ENCODE results near the gene LRIG2. TPM values are rescaled to one million over a fixed set of nuclear protein-coding genes. Genes with fewer than 3 reads are reported as not detected.

LRIG2 gene
- total and polyA plus RNA-seq, 2 donors (not counting 1 experiment from before 2014, with no cell fraction given): 12.4 to 30.6 TPM

DNA sequence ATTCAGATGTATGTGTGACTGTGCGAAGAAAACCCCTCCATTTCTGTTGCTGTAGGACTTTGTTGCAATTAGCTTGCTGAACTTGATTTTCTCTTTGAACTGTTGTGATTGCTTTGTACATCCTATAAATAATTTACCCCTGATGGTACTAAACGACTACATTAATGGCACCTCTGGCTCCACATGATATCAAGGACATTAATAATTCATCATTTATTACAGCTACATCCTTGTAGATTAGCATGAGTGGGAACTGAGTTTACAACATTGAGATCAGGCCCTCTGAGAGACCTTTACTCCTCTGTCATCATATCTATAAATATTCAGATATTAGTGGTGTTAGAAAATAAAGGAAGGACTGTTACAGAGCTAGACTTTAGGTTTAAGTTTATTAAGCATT is 13.5 kb downstream of the LRIG2 start:
- H3K9ac ChIP-seq (ENCODE audit: low read length): no peak overlapping the region
- peaks cover 44% of the 10 kb centered on the region for H4K20me1 ChIP-seq (ENCODE audit: control insufficient read depth, insufficient read depth, low read length, poor library complexity, severe bottlenecking)
- no peaks in the 10 kb centered on the region for H3K4me1 ChIP-seq (ENCODE audit: control insufficient read depth in 2 of 2, insufficient read depth in 2 of 2, low read length in 2 of 2)
- TF ChIP-seq EZH2 (IDR thresholded peaks at IDR 0.05; ENCODE audit: borderline replicate concordance, insufficient read depth, low read depth, low read length, poor library complexity, severe bottlenecking): no peak
- TF ChIP-seq, protein P1, sequence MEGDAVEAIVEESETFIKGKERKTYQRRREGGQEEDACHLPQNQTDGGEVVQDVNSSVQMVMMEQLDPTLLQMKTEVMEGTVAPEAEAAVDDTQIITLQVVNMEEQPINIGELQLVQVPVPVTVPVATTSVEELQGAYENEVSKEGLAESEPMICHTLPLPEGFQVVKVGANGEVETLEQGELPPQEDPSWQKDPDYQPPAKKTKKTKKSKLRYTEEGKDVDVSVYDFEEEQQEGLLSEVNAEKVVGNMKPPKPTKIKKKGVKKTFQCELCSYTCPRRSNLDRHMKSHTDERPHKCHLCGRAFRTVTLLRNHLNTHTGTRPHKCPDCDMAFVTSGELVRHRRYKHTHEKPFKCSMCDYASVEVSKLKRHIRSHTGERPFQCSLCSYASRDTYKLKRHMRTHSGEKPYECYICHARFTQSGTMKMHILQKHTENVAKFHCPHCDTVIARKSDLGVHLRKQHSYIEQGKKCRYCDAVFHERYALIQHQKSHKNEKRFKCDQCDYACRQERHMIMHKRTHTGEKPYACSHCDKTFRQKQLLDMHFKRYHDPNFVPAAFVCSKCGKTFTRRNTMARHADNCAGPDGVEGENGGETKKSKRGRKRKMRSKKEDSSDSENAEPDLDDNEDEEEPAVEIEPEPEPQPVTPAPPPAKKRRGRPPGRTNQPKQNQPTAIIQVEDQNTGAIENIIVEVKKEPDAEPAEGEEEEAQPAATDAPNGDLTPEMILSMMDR (IDR thresholded peaks at IDR 0.05): no peak
- no peaks in the 10 kb centered on the region for H3K9me3 ChIP-seq (ENCODE audit: control extremely low read depth in 1 of 3, control insufficient read depth in 2 of 3, insufficient read depth in 1 of 3, low read length in 2 of 3)
- H3K36me3 ChIP-seq (replicated peaks in 1 of 2; ENCODE audit: control extremely low read depth in 1 of 2, control insufficient read depth in 1 of 2, extremely low read depth in 1 of 2, insufficient read depth in 2 of 2, low read length in 1 of 2): peaks cover 6 to 11% of the 10 kb centered on the region in 2 experiments
- no peak overlapping the region for H3K4me2 ChIP-seq (replicated peaks; ENCODE audit: low read depth, low read length, poor library complexity, severe bottlenecking)
- no peaks in the 10 kb centered on the region for H3K27me3 ChIP-seq (replicated peaks in 1 of 4; ENCODE audit: control extremely low read depth in 1 of 4, control insufficient read depth in 3 of 4, insufficient read depth in 4 of 4, low read length in 3 of 4)
- DNase-seq (no peak), ATAC-seq (ENCODE audit: low read depth) (no peak)
- no peak overlapping the region for H2AFZ ChIP-seq (ENCODE audit: insufficient read depth, low read depth, low read length, poor library complexity, severe bottlenecking)
- H3K9me3 Mint-ChIP-seq (ENCODE audit: insufficient read depth): no peaks in the 10 kb centered on the region
- H3K4me3 Mint-ChIP-seq: no peak overlapping the region
- intact Hi-C loops (cut with micrococcal nuclease): no loop called here
- peaks cover 5% of the 10 kb centered on the region for H3K4me1 Mint-ChIP-seq
- ChIA-PET CTCF (interaction anchor here (2.4 kb wide), 1 partner anchor 14 kb away, joined by 7 read pairs; the partner anchor contains the start of gene LRIG2), POLR2A (no interaction called here)
- peaks cover 84% of the 10 kb centered on the region for H3K79me2 ChIP-seq (ENCODE audit: control insufficient read depth, insufficient read depth, low read length)
- no peak overlapping the region for H3K4me3 ChIP-seq (ENCODE audit: control extremely low read depth in 1 of 5, extremely low read depth in 1 of 5, insufficient read depth in 1 of 5, low read depth in 2 of 5, low read length in 4 of 5)
- no peak overlapping the region for H3K27ac Mint-ChIP-seq
- no peaks in the 10 kb centered on the region for H3K27me3 Mint-ChIP-seq
- H3K27ac ChIP-seq (ENCODE audit: low read length in 2 of 2): no peak overlapping the region
- WGBS (ENCODE audit: insufficient coverage): no CpG with 5 or more reads among the region's 2 CpGs

DNA sequence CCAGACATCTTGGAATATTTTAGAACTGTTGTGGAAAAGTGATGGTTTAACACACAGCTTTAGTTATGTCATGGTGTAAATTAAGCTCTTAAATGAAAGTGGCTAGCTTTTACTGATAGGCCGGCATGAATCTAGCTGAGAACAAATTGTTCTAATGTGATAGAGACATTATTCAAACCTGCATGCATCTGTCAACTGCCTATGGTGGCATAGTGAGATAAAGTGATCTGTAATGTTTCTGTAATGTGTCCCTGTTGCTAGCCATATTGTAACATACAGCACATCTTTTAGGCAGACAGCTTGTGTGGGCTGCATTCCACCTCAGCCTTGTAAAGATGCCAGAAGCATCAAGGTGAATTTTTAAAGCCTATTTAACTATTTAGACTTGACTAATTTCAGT is 16.0 kb downstream of the LRIG2 start:
- H3K27ac ChIP-seq (ENCODE audit: low read length in 2 of 2): no peak overlapping the region
- H3K4me3 Mint-ChIP-seq: no peak overlapping the region
- peaks cover 68% of the 10 kb centered on the region for H3K79me2 ChIP-seq (ENCODE audit: control insufficient read depth, insufficient read depth, low read length)
- no peak overlapping the region for H2AFZ ChIP-seq (ENCODE audit: insufficient read depth, low read depth, low read length, poor library complexity, severe bottlenecking)
- peaks cover 7% of the 10 kb centered on the region for H3K4me1 Mint-ChIP-seq
- no peaks in the 10 kb centered on the region for H3K9me3 Mint-ChIP-seq (ENCODE audit: insufficient read depth)
- ChIA-PET POLR2A (no interaction called here), CTCF (interaction anchor here (1.3 kb wide), 1 partner anchor 16 kb away, joined by 7 read pairs; the partner anchor contains the start of gene LRIG2)
- H3K4me2 ChIP-seq (replicated peaks; ENCODE audit: low read depth, low read length, poor library complexity, severe bottlenecking): no peak overlapping the region
- WGBS (ENCODE audit: insufficient coverage): 100% methylated on average over 1 of the region's 1 CpG
- no peaks in the 10 kb centered on the region for H3K27me3 ChIP-seq (replicated peaks in 1 of 4; ENCODE audit: control extremely low read depth in 1 of 4, control insufficient read depth in 3 of 4, insufficient read depth in 4 of 4, low read length in 3 of 4)
- peaks cover 9 to 17% of the 10 kb centered on the region in 2 experiments for H3K36me3 ChIP-seq (replicated peaks in 1 of 2; ENCODE audit: control extremely low read depth in 1 of 2, control insufficient read depth in 1 of 2, extremely low read depth in 1 of 2, insufficient read depth in 2 of 2, low read length in 1 of 2)
- no peaks in the 10 kb centered on the region for H3K9me3 ChIP-seq (ENCODE audit: control extremely low read depth in 1 of 3, control insufficient read depth in 2 of 3, insufficient read depth in 1 of 3, low read length in 2 of 3)
- H3K4me3 ChIP-seq (ENCODE audit: control extremely low read depth in 1 of 5, extremely low read depth in 1 of 5, insufficient read depth in 1 of 5, low read depth in 2 of 5, low read length in 4 of 5): no peak overlapping the region
- H3K9ac ChIP-seq (ENCODE audit: low read length): no peak overlapping the region
- DNase-seq (no peak), ATAC-seq (ENCODE audit: low read depth) (no peak)
- peaks cover 37% of the 10 kb centered on the region for H4K20me1 ChIP-seq (ENCODE audit: control insufficient read depth, insufficient read depth, low read length, poor library complexity, severe bottlenecking)
- H3K4me1 ChIP-seq (ENCODE audit: control insufficient read depth in 2 of 2, insufficient read depth in 2 of 2, low read length in 2 of 2): no peaks in the 10 kb centered on the region
- intact Hi-C loops (cut with micrococcal nuclease): no loop called here
- no peaks in the 10 kb centered on the region for H3K27me3 Mint-ChIP-seq
- H3K27ac Mint-ChIP-seq: no peak overlapping the region
- TF ChIP-seq, protein P1 (IDR thresholded peaks at IDR 0.05): no peak

Data from B cell (primary cell).